Activated T-helper 17 cell treated with anti-CD3 and anti-CD28 coated beads, Interleukin-2, amount 50 U/mL, for 72 hours (primary cell): ENCODE results near the gene GRIK3. TPM values are rescaled to one million over a fixed set of nuclear protein-coding genes. Genes with fewer than 3 reads are reported as not detected.

Experiments used
- ATAC-seq: fragments of 150-1000 bp; cut with Tn5 transposase; replicated peaks from 2 replicates; pipeline ENCODE4 v1.10.0; 2021; ENCODE audit warnings: mild to moderate bottlenecking, moderate library complexity
- H3K27ac Mint-ChIP-seq: one replicate; pipeline ENCODE4 v1.8.0; 2022; ENCODE audit warnings: mixed read lengths
- H3K27me3 Mint-ChIP-seq: one replicate; pipeline ENCODE4 v1.8.0; 2022; ENCODE audit warnings: mixed read lengths
- H3K36me3 Mint-ChIP-seq: one replicate; pipeline ENCODE4 v1.8.0; 2022; ENCODE audit warnings: low read depth, mild to moderate bottlenecking, mixed read lengths
- H3K4me1 Mint-ChIP-seq: one replicate; pipeline ENCODE4 v1.8.0; 2022; ENCODE audit warnings: mixed read lengths
- H3K4me3 Mint-ChIP-seq: one replicate; pipeline ENCODE4 v1.8.0; 2022; ENCODE audit warnings: mild to moderate bottlenecking, mixed read lengths
- H3K9me3 Mint-ChIP-seq: one replicate; pipeline ENCODE4 v1.8.0; 2022; ENCODE audit warnings: mixed read lengths
- total RNA-seq, 2 donors: library from RNA; stranded (reverse); gene quantifications; one replicate each; pipeline ENCODE4 v1.2.3, GENCODE V29; 2022

The GRIK3 gene
- total RNA-seq, 2 donors from 2014 or later, result not detected

DNA sequence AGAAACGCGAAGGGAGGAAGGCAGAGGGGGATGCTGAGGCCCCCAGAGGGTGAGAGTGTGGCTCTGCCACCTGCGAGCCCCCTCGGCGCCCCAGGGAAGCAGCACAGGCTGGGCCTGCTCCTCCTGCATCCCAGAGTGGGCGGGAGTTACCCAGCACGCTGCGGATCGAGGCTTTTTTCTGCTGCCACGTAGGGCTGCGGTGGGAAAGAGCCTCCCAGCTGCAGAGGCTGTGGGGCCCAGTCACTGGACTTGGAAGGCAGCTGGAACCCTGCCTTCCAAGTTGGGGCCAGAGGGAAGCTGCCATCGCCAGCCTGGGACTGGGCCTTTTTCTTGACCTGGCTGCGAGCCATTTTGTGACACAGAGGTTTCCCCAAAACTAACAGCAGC, 2.3 kb upstream of the GRIK3 start:
- Mint-ChIP-seq H3K36me3 (no peaks in the 10 kb centered on the region), H3K4me1 (peaks cover 4% of the 10 kb centered on the region), H3K9me3 (no peaks in the 10 kb centered on the region), H3K27ac (no peak overlapping the region), H3K4me3 (no peak overlapping the region), H3K27me3 (peaks cover 59% of the 10 kb centered on the region)
- ATAC-seq, result no peak

DNA sequence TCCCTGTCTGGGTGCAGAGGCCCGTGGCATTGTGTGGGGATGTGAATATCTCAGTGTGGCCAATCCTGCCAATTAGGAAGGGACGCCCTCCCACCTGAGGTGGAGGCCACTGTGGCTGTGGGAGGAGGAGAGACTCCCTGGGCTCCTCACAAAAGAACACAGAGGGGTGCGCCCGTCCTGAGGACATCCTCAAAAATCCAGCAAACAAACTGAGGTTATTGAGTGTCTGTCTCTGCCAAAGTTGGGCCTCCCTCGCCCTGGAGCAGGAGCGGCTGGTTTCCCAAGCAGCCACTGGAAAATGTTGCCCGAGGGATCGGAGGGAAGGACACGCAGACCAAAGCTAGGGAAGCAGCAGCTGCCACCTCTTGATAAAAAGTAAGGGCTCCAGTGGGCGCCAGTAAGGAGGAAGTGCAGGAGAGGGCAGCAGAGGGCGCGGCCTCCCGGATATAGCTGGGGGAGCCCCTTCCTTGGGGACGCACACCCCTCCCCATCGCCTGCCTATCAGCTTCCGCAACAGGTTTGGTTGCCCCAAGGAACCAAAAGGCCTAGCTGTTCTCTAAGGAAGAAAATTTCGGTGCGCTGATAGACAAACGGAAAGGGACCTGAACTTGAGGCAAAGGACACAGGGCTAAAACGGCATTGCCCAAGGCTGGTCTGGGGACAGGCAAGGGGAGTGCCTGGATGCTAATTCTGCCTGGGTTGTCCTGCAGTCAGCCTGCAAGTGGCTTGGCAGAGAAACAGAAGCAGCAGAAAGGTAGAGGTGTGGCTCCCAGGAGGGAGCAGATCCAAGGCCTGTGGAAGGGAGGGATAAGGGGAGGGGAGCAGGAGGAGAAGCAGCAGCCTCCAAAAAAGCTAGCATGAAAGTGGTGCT, 1.7 kb upstream of the GRIK3 start:
- Mint-ChIP-seq H3K27me3 (peaks cover 57% of the 10 kb centered on the region), H3K36me3 (no peaks in the 10 kb centered on the region), H3K4me3 (no peak overlapping the region), H3K4me1 (peaks cover 4% of the 10 kb centered on the region), H3K27ac (no peak overlapping the region), H3K9me3 (no peaks in the 10 kb centered on the region)
- no peak for ATAC-seq

DNA sequence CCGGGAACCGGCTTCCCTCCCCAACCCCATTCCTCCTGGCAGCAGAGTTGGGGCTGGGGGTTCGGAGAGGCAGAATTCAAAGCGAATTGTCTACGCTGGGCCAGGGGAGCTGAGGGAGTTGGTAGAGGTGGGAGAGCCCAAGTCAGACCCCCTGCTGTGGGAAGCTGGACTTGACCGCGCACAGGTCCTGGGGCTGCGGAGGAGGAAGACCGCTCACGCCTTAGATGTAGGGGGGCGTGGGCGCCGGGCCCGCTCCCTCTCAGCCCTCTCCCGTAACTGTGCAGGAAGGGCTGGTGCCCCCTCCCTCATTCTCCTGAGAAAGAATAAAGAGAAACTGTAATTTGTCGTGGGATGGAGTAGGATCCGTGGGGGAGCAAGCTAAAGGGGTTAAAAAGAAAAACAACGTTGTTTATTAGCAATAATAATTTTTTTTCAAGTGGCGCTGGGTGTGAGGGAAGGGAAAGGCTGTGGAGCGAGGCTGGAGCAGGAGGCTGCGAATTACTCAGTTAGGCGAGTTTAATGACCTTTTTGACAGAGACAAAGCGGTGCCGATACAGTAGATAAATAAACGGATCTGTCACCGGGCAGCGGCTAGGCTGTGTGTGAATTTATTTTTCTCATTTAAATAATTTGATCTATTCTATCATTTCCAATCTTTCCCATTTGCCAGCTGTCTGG, 838 bp upstream of the GRIK3 start:
- Mint-ChIP-seq H3K27ac (no peak overlapping the region), H3K9me3 (no peaks in the 10 kb centered on the region), H3K36me3 (no peaks in the 10 kb centered on the region), H3K4me3 (no peak overlapping the region), H3K4me1 (peaks cover 4% of the 10 kb centered on the region), H3K27me3 (peaks cover 59% of the 10 kb centered on the region)
- ATAC-seq, result no peak

DNA sequence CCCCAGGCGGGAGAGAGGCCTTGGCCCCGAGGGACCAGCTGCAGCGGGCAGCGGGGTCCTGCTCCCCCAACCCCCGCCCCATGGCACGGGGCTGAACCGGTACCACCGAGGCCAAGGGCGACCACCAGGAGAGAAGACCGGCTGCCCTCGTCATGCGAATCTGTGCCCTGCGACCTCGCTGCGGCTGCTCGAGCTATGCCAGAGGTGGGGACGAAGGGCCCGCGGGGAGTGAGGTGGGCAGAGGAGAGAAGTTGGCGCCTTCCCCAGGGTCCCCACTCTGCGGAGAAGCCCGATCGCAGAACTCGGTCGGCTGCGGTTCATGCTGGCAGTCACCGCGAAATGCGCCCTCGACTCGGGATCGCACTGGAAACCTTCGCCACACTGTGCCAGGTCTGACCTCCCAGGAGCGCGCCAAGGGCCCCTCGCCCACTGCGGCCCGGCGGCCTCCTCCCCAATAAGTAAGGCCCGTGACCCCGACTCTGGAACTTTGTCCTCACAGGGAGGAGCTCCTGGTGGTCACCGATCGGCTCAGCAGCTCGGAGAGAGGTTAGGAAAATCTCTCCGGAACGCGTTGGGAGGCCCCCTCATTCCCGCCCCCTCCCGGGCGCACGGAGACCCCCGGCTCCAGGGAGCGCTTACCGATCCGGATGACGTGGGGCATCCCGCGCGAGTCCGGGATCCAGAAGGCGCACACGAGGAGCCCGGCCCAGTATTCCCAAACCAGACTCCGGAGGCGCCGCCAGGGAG, 787 bp downstream of the GRIK3 start:
- peaks cover 4% of the 10 kb centered on the region for H3K4me1 Mint-ChIP-seq
- H3K4me3 Mint-ChIP-seq, result no peak overlapping the region
- H3K27me3 Mint-ChIP-seq, result peaks cover 49% of the 10 kb centered on the region
- H3K9me3 Mint-ChIP-seq, result no peaks in the 10 kb centered on the region
- no peak for ATAC-seq
- no peaks in the 10 kb centered on the region for H3K36me3 Mint-ChIP-seq
- no peak overlapping the region for H3K27ac Mint-ChIP-seq

GRCh38 chr1:37032660-37033354, 1.5 kb downstream of the GRIK3 start:
- H3K4me3 Mint-ChIP-seq, result no peak overlapping the region
- H3K36me3 Mint-ChIP-seq, result no peaks in the 10 kb centered on the region
- ATAC-seq, result no peak
- no peaks in the 10 kb centered on the region for H3K9me3 Mint-ChIP-seq
- H3K27ac Mint-ChIP-seq, result no peak overlapping the region
- H3K4me1 Mint-ChIP-seq, result peaks cover 4% of the 10 kb centered on the region
- peaks cover 44% of the 10 kb centered on the region for H3K27me3 Mint-ChIP-seq

DNA sequence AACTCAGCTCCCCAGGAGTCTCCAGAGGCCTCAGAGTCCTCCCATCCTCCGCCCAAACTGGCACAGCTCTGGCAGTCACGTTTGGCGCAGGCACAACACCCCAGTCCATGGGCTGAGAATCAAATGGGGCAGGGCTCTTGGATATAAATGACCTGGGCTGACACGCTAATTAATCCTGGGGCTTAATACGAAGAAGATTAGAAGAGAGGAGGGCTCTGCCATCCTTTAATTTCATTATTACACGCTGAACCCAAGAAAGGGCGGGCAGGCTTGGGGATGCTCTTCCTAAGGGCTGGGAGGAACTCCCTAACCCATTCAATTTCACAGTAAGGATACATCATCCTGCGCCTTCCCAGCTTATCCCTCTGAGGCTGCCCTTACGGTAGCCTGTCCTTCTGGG, 2.4 kb downstream of the GRIK3 start:
- Mint-ChIP-seq H3K27ac (no peak overlapping the region), H3K4me3 (no peak overlapping the region), H3K27me3 (peaks cover 41% of the 10 kb centered on the region), H3K4me1 (peaks cover 4% of the 10 kb centered on the region), H3K9me3 (no peaks in the 10 kb centered on the region), H3K36me3 (no peaks in the 10 kb centered on the region)
- no peak for ATAC-seq

- H3K27ac Mint-ChIP-seq, result no peak overlapping the region
- H3K4me3 Mint-ChIP-seq, result no peak overlapping the region
- no peaks in the 10 kb centered on the region for H3K36me3 Mint-ChIP-seq
- ATAC-seq, result no peak
- H3K27me3 Mint-ChIP-seq, result peaks cover 44% of the 10 kb centered on the region
- no peaks in the 10 kb centered on the region for H3K9me3 Mint-ChIP-seq
- H3K4me1 Mint-ChIP-seq, result peaks cover 4% of the 10 kb centered on the region
These were observed 2.9 kb downstream of the GRIK3 start for GRCh38 chr1:37031429-37031828.

GRCh38 chr1:37028981-37029617, 5.2 kb downstream of the GRIK3 start:
- no peaks in the 10 kb centered on the region for H3K4me1 Mint-ChIP-seq
- no peak overlapping the region for H3K4me3 Mint-ChIP-seq
- no peaks in the 10 kb centered on the region for H3K36me3 Mint-ChIP-seq
- H3K27ac Mint-ChIP-seq, result no peak overlapping the region
- ATAC-seq, result no peak
- H3K27me3 Mint-ChIP-seq, result peaks cover 32% of the 10 kb centered on the region
- H3K9me3 Mint-ChIP-seq, result no peaks in the 10 kb centered on the region

GRCh38 chr1:37021502-37021901, 12.8 kb downstream of the GRIK3 start:
- Mint-ChIP-seq H3K4me1 (no peaks in the 10 kb centered on the region), H3K36me3 (no peaks in the 10 kb centered on the region), H3K4me3 (no peak overlapping the region), H3K9me3 (no peaks in the 10 kb centered on the region), H3K27ac (no peak overlapping the region), H3K27me3 (peaks cover 30% of the 10 kb centered on the region)
- no peak for ATAC-seq

- H3K27ac Mint-ChIP-seq, result no peak overlapping the region
- H3K9me3 Mint-ChIP-seq, result no peaks in the 10 kb centered on the region
- no peaks in the 10 kb centered on the region for H3K36me3 Mint-ChIP-seq
- ATAC-seq, result no peak
- H3K4me1 Mint-ChIP-seq, result no peaks in the 10 kb centered on the region
- H3K4me3 Mint-ChIP-seq, result no peak overlapping the region
- peaks cover 28% of the 10 kb centered on the region for H3K27me3 Mint-ChIP-seq
These were observed 13.6 kb downstream of the GRIK3 start for GRCh38 chr1:37020653-37021277.

GRCh38 chr1:37018510-37018909, 15.8 kb downstream of the GRIK3 start:
- H3K36me3 Mint-ChIP-seq, result no peaks in the 10 kb centered on the region
- H3K4me3 Mint-ChIP-seq, result no peak overlapping the region
- ATAC-seq, result no peak
- H3K27ac Mint-ChIP-seq, result no peak overlapping the region
- H3K27me3 Mint-ChIP-seq, result peaks cover 27% of the 10 kb centered on the region
- no peaks in the 10 kb centered on the region for H3K9me3 Mint-ChIP-seq
- H3K4me1 Mint-ChIP-seq, result no peaks in the 10 kb centered on the region

GRCh38 chr1:37017720-37018119, 16.6 kb downstream of the GRIK3 start:
- ATAC-seq, result no peak
- no peaks in the 10 kb centered on the region for H3K36me3 Mint-ChIP-seq
- H3K9me3 Mint-ChIP-seq, result no peaks in the 10 kb centered on the region

DNA sequence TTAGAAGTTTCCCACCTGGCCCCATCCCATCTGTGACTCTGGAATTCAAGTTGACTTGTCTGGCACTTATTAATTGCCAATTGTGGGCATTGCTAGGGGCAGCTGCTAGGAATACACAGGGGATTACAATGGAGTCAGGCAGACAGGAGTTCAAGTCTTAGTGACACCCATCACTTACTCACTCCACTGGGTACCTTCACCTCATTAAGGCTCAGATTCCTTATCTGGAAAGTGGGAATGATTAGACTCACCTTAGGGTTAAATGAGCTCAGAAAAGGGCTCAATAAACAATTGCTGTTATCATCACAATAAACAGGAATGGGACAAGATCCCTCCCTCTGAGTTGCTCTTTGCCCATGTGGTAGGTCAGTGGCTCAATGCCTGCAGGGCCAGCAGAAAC, 18.2 kb downstream of the GRIK3 start:
- H3K4me1 Mint-ChIP-seq, result no peaks in the 10 kb centered on the region
- peaks cover 23% of the 10 kb centered on the region for H3K27me3 Mint-ChIP-seq
- no peak overlapping the region for H3K4me3 Mint-ChIP-seq
- no peak overlapping the region for H3K27ac Mint-ChIP-seq
- ATAC-seq, result no peak
- no peaks in the 10 kb centered on the region for H3K9me3 Mint-ChIP-seq
- H3K36me3 Mint-ChIP-seq, result no peaks in the 10 kb centered on the region

More at GRCh38 chr1:37017720-37018119, 16.6 kb downstream of the GRIK3 start:
- H3K4me1 Mint-ChIP-seq, result no peaks in the 10 kb centered on the region
- H3K27me3 Mint-ChIP-seq, result peaks cover 27% of the 10 kb centered on the region
- no peak overlapping the region for H3K4me3 Mint-ChIP-seq
- H3K27ac Mint-ChIP-seq, result no peak overlapping the region
